HUES6 (cell line): Measurements from ENCODE around the gene OTC.

Source experiments
- H3K27ac ChIP-seq: 2 replicates; pipeline ENCODE4 v1.7.0; 2013; ENCODE audit warnings: low read depth, mild to moderate bottlenecking, low read length, inconsistent platforms
- H3K27me3 ChIP-seq: 2 replicates; pipeline ENCODE4 v1.6.1; 2013; ENCODE audit warnings: low read length; ENCODE audit not compliant: control insufficient read depth, insufficient read depth
- H3K36me3 ChIP-seq: 2 replicates; pipeline ENCODE4 v1.6.1; 2013; ENCODE audit warnings: low read length; ENCODE audit not compliant: control insufficient read depth, insufficient read depth
- H3K4me1 ChIP-seq: 2 replicates; pipeline ENCODE4 v1.6.1; 2013; ENCODE audit warnings: low read length; ENCODE audit not compliant: control insufficient read depth, insufficient read depth
- H3K4me3 ChIP-seq: 2 replicates; pipeline ENCODE4 v1.5.1; 2013; ENCODE audit warnings: low read depth, low read length
- H3K9ac ChIP-seq: one replicate; pipeline ENCODE4 v1.6.1; 2013; ENCODE audit warnings: mild to moderate bottlenecking, low read length
- H3K9me3 ChIP-seq: 2 replicates; pipeline ENCODE4 v1.6.1; 2013; ENCODE audit warnings: low read depth, low read length; ENCODE audit not compliant: control insufficient read depth, insufficient read depth

OTC gene

GRCh38 chrX:38458071-38458470 lies 105.7 kb downstream of the OTC start:
- Histone ChIP-seq H3K9ac (no peak overlapping the region), H3K36me3 (no peaks in the 10 kb centered on the region), H3K27me3 (no peaks in the 10 kb centered on the region)

GRCh38 chrX:38462257-38462656 lies 109.9 kb downstream of the OTC start:
- H3K27ac ChIP-seq = no peak overlapping the region
- H3K9me3 ChIP-seq = peaks cover 20% of the 10 kb centered on the region
- H3K9ac ChIP-seq = no peak overlapping the region
- no peaks in the 10 kb centered on the region for H3K4me1 ChIP-seq
- no peak overlapping the region for H3K4me3 ChIP-seq
- no peaks in the 10 kb centered on the region for H3K36me3 ChIP-seq
- H3K27me3 ChIP-seq = no peaks in the 10 kb centered on the region

More at GRCh38 chrX:38458071-38458470, 105.7 kb downstream of the OTC start:
- Histone ChIP-seq H3K9me3 (peaks cover 25% of the 10 kb centered on the region), H3K27ac (no peak overlapping the region), H3K4me1 (no peaks in the 10 kb centered on the region), H3K4me3 (no peak overlapping the region)

DNA sequence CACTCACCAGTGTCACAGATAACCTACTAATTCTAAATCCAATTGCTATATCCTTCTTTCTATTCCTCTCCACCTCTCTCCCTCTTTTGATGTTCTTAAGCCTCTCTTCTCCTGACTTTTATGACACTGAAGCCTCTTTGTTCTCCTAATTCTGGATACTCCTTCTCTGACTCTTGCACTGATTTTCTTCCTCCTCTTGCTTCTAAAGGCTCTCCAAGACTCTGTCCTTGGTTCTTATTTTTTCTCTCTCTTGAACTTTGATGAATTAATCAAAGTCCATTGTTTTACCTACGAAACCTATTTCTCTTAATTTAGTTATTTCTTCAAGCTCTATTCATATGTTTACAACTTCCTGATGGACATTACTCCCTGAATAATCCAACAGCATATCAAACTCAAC lies 113.3 kb downstream of the OTC start:
- Histone ChIP-seq H3K9ac (no peak overlapping the region), H3K36me3 (no peaks in the 10 kb centered on the region), H3K4me1 (no peaks in the 10 kb centered on the region), H3K9me3 (peaks cover 20% of the 10 kb centered on the region), H3K27me3 (no peaks in the 10 kb centered on the region), H3K4me3 (no peak overlapping the region), H3K27ac (no peak overlapping the region)

GRCh38 chrX:38468563-38469157 lies 116.3 kb downstream of the OTC start:
- Histone ChIP-seq H3K27me3 (no peaks in the 10 kb centered on the region), H3K9ac (no peak overlapping the region), H3K27ac (no peak overlapping the region), H3K36me3 (no peaks in the 10 kb centered on the region), H3K4me1 (no peaks in the 10 kb centered on the region), H3K4me3 (no peak overlapping the region), H3K9me3 (no peaks in the 10 kb centered on the region)
